ENCODE data around the gene KLF16.

DNA sequence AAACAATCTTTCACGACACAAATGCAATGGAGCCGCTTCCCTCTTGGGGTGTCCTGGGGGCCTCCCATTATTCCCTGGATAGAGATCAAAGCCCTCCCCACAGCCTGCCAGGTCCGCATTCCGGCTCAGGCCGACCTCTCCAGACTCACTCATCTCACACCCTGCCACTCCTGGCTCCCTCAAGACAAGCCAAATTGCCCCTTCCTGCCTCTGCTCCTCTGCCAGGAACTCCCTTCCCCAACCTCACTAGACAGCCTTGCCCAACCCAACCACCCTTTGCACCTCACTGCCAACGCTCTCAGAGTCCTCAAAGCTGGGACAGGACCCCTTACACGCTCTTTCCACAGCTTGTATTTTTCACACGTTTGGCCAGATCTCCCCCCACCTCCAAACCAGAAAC, 20.4 kb upstream of the KLF16 start:
- TF ChIP-seq, protein P1, sequence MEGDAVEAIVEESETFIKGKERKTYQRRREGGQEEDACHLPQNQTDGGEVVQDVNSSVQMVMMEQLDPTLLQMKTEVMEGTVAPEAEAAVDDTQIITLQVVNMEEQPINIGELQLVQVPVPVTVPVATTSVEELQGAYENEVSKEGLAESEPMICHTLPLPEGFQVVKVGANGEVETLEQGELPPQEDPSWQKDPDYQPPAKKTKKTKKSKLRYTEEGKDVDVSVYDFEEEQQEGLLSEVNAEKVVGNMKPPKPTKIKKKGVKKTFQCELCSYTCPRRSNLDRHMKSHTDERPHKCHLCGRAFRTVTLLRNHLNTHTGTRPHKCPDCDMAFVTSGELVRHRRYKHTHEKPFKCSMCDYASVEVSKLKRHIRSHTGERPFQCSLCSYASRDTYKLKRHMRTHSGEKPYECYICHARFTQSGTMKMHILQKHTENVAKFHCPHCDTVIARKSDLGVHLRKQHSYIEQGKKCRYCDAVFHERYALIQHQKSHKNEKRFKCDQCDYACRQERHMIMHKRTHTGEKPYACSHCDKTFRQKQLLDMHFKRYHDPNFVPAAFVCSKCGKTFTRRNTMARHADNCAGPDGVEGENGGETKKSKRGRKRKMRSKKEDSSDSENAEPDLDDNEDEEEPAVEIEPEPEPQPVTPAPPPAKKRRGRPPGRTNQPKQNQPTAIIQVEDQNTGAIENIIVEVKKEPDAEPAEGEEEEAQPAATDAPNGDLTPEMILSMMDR (IDR thresholded peaks at IDR 0.05) = no peak
- TF ChIP-seq POLR2A (IDR thresholded peaks at IDR 0.05) (no peak), EP300 (IDR thresholded peaks at IDR 0.05) (no peak)

All from tibial nerve (tissue), 4 donors.